Fibroblast of upper back skin (primary cell): ENCODE measurements around the gene SIGLEC10.
"Not testable (repeated sequence)": the region's sequence is repeated elsewhere in the genome, so short reads cannot be mapped to it uniquely, and the experiment has no call there.

Experiments
- DNase-seq: peaks from one replicate; pipeline ENCODE4 v3.0.0-alpha.2; 2013

Gene SIGLEC10

DNA sequence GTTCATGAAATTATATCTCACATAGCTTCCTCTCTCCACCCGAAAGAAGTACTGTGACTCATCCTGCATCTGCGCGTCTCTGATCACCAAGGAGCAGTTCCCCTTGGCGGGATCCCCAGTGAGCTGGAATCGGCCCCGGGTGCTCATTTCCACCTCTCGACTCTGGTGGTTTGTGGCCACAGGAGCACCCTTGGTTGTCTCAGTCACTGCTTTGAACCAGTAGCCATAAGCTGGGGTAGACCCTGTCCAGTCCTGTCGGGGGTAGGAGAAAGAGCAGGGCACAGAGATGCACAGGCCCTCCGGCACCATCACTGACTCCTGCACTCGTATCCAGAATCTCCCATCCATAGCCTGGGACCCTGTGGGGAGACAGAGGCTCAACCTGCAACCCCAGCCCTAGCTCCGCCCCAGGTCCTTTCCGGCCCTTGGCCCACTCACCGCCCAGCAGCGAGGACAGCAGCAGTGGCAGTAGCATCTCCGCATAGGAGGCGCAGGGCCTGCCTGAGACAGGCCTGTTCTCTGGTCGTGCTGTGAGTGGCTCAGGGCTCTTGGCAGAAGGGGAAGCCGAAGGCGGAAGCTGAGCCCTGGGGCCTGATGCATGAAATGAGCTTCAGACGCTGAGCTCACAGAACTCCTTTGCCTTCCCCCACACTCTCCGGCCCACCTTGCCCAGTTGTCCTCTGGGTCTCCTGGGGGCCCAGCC is at the start of gene SIGLEC10:
Gene SIGLEC10 (minus strand): TSS at position 536 of the 703 bp plus-strand sequence. CDS start 61 bp downstream, at position 475.
- DNase-seq = no peak

DNA sequence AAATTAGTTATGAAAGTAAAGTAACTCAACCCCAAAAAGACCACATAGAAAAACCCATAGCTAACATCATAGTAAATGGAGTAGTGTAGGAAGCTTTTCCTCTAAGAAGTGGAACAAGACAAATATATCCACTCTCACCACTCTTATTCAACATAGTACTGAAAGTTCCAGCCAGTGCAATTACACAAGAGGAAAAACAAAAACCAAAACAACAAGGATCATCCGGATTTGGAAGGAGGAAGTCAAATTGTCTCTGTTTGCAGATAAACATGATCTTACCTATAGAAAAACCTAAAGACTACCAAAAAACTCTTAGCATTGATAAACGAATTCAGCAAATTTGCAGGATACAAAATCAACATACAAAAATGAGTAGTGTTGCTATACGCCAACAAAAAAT is 49.3 kb upstream of the SIGLEC10 start:
- DNase-seq = no peak

GRCh38 chr19:51463976-51464581 is 46.6 kb upstream of the SIGLEC10 start:
- DNase-seq = not testable (repeated sequence)

DNA sequence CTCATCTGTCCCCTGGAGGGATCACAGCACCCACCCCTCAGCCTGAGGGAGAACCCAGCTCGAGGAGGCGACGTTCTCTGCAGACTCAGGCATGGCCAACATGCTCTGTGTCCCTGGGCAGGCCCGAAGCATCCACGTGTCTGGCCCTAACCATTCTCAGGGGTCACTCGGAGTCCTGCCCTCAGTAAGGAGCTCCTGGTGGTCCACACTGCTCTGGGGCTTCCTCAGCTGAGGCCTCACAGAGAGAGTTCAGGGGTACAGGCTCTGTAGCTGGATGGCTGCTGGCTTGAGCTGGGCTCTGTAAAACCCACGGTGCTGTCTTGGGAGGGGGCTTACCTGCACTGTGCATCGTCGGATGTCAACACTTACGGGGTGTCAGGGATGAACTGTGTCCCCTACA is 45.2 kb upstream of the SIGLEC10 start:
- DNase-seq = no peak

GRCh38 chr19:51462276-51462675 is 44.8 kb upstream of the SIGLEC10 start:
- DNase-seq = no peak

DNA sequence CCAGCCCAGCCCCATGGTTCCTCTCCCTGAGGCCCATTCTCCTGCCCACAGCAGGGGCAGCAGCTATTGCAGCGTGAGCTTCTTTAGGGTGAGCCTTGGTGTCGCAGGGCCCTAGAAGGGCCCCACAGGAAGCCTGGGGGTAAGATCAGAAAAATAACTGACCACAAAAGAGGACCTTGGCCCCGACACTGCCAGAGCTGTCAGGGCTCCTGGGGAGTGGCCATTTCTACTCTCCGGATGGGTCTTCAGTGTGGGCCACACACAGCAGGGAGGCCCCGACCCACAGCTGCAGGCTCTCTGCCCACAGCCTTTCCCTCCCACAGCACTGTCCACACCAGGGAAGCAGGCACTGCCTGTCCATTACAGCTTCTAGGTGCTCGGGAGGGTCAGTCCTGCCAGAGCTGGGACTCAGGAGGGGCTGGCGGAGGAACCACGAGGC is 44.3 kb upstream of the SIGLEC10 start:
- no peak for DNase-seq

DNA sequence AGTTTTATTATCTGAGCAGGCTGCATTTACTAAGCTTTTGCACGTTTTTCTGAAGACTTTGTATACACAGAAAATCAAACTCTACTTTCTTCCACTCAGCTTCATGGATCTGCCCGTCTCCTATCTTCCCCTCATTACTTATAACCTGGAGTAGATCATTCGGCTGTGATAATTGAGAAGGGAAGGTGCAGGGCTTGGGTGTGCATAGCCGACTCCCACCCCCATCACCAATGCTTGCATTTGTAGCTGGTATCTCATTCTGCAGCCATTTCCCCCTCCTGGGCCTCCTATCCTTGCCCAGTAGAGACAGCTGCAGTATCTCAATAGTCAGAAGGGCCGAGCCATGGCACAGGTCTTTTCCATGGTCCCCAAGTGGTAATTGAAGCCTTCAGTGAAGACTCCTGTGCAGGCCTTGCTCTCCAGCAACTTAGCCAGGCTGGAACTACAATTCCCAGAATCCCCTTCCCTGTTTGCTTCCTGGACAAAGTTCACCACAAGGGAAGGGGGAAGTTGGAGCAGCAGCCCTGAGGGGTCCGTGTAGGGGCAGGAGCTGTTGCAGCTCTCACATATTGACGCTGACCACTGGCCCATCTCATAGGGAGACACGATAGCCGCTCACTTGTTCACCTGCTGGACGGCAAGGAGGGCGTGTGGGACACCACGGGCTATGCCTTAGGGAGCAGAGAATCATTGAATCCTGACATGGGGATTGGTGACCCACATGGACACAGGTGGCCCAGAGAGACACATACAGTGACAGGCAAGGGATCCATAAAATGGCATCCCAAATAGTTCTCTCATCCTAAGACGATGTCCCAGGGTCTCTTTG is 42.9 kb upstream of the SIGLEC10 start:
- no peak for DNase-seq

DNA sequence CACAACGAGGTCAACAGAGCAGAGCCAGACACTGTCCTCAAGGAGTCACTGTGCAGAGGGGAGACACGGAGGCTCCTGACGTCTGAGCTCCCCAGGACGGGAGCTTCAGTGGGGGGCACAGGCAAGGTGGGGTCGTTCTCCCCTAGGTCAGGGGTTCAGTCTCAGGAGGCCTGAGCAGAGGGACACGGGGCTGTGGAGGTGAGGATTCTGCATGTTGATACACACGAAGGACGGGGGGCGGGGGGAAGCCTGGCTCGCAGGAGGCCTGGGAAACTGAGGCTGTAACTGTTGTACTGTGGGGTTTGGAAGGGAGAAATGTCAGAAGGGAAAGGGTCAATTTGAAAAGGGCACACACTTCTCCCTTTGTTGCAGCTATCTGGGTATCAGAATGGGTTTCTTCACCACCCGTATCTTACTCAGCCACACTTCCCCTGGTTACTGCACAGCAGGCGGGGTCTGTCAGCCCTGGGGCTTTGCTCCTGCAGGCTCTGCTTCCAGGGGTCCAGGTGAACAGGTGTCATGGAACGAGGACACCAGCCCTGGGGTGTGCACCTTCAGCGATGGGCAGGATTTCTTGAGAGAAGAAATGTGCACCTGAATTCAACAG is 41.6 kb upstream of the SIGLEC10 start:
- DNase-seq = no peak

- DNase-seq = no peak
Observed at GRCh38 chr19:51458051-51458645, 40.7 kb upstream of the SIGLEC10 start, which contains the start of gene SIGLEC8. TSS of gene SIGLEC8 (minus strand) at chr19:51458454. CDS start at chr19:51458387, 67 bp downstream.

DNA sequence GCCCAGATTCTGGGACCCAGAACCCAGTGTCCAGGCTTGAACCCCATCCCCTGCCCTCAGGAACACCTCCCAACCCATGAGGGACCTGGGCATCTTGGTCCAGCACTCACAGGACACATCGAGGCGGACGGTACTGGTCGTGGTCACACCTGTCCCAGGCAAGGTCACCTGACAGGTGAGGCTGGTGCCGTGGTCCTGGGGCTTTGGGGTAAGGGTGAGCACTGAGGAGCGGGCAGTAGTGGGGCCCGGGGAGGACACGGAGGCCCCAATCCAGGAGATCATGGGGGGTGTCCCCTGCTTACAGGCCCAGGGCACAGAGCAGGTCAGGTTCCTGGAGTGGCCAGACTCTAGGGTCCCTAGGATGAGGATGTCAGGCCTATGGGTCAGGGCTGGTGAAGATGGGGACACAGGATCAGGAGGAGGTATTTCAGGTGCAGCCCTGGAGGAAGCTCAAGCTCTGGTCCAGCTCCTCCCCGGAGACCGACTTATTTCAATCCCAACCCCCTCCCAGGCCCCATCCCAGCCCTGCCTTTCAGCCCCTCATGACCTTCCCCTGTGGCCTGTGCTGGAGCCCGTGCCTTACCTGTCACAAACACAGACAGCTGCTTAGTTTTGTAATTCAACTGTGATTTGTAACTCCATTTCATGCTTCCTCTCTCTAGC is 40.0 kb upstream of the SIGLEC10 start:
- DNase-seq = no peak

- no peak for DNase-seq
Observed at GRCh38 chr19:51456541-51457290, 39.3 kb upstream of the SIGLEC10 start.

DNA sequence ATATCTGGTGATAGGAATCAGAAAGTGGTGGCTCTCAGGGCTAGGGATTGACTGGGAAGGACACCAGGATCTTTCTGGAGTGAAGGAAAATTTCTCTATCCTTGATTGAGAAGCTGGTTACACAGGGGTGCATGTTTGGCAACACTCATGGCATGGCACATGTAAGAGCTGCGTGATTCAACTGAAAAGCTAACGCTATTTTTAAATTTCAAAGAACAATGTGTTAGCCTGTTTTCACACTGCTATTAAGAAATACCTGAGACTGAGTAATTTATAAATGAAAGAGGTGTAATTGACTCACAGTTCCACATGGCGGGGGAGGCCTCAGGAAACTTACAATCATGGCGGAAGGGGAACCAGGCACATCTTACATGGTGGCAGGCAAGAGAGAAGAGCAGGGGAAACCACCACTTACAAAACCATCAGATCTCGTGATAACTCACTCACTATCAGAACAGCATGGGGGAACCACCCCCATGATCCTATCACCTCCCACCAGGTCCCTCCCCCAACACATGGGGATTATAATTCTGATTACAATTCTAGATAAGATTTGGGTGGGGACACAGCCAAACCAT is 33.4 kb upstream of the SIGLEC10 start:
- DNase-seq = no peak

DNA sequence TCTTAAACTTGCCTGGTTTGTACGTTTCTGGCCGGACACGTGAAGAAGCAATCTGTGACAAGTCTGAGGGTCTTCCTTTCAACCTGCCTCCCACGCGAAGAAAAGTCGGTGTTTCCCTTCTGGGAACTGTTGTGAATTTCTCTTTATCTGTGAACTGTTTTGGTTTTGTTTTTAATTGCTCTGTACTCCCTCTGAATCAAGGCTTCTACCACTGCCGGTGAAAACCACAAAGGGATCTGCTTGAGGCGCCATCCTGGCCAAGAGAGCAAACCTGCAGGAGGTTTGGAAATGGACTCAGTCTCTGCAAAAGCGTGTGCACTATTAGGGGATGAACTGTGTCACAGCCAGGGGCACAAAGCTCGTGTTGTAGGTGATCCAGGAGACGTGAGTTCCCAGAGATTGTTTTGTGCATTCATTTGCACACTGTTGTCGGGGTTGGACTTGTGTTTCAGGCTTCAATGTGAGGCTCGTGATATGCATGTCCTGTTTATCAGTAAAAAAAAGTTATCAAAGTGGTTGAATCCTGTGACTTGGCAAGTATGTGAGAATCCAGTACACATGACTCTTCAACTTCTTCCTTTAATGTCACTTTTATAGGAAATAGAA is 31.1 kb upstream of the SIGLEC10 start:
- DNase-seq = no peak

DNA sequence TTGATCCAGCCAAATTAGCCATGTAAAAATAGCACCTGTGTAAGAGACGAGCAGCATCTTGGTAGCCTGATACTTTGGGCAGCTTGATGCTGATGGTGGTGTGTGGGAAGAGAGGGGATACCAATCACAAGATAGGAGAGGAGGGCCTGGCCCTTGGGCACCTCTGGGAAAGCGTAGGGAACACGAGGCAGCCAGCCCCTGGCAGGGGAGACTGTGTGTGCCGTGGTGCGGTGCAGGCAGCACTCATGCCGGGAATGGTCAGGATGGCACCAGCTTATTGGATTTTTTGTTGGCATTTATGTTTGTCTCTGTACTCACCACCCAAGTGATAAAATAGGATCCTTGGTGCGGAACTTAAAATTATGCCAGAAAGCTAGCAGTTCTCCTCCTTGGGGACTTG is 30.6 kb upstream of the SIGLEC10 start:
- DNase-seq = no peak

GRCh38 chr19:51447510-51447909 is 30.1 kb upstream of the SIGLEC10 start:
- DNase-seq = not testable (repeated sequence)

DNA sequence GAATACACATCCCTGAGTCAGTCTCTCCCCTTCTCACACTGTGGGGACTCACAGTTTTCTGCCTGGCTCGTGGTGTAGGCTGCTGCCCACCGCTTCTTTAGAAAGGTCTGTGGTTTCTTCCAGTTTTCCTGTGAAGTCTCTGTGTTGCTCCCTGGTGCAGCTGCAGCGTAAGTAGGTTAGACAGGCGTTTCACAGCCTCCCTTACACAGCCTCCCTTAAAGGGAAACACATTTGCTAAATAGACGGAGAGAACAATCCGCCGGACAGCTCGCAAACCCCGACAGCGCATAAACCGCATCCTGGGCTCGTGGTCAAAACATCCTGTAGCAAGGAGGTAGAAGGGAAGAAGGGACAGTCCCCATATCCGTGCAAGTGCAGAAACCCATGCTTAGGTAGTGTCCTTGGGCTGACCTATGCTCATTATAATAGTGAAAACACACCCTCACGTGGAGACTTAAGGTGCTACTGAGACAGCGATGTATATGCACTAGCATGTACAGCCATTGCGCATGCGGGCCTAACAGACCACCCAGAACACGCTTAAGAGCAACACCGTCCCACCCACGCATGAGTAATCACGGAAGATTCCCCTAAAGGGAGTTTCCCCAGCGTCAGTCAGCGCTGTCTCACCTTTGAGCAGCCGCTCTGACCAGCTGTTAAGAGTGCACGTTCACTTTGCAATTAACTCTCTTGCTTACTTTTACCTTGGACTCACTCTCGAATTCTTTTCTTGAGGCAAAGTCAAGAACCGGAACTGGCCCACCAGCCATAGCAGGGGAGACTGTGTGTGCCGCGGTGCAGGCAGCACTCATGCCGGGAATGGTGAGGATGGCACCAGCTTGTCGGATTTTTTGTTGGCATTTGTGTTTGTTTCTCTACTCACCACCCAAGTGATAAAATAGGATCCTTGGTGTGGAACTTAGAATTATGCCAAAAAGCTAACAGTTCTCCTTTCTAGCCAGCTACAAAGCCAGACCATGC is 24.3 kb upstream of the SIGLEC10 start:
- no peak for DNase-seq

DNA sequence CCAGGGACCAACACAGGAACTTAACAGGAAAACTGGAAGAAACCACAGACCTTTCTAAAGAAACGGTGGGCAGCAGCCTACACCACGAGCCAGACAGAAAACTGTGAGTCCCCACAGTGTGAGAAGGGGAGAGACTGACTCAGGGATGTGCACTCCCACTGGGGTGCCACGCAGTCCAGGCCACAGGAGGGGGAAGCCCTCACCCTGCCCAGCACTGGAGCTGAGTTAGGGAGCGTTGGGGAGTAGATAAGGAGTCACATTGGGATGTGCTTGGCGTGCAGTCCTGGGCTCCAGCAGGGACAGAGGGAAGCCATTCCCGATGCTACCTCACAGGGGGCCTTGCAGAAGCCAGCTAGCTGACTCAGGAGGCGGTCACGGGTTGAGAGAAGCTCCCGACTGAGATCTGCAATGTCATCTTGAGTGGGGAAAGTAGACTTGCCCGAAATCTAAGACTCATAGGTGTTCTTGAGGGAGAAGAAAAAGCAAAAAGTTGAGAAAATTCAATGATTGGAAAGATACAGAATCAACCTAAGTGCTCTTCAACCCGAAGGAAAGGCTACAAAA is 23.5 kb upstream of the SIGLEC10 start:
- DNase-seq = no peak

DNA sequence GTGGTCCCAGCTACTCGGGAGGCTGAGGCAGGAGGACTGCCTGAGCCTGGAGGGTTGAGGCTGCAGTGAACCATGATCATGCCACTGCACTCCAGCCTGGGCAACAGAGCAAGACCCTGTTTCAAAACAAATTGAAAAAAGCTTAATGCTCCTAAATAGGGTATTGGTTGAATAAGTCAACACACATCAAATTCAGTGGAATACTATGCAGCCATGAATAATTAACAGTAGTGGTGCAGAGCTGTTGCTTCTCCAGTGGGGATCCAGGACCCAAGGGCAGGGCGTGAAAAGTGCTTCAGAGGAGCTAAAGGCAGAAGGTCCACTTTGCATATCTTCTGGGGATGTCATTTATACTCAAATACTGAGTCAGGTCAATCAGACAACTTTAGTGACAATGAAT is 22.6 kb upstream of the SIGLEC10 start:
- DNase-seq = no peak

- DNase-seq = no peak
Observed at GRCh38 chr19:51439021-51439465, 21.6 kb upstream of the SIGLEC10 start.
